HG02973 (cell line): Measurements from ENCODE around the gene CBX8.

Experiments
- ATAC-seq: cut with Tn5 transposase; IDR thresholded peaks from one replicate; pipeline ENCODE4 v1.9.1; 2021; ENCODE audit warnings: moderate library complexity; ENCODE audit not compliant: unreplicated experiment

Gene CBX8

GRCh38 chr17:79821331-79822095, 24.6 kb upstream of the CBX8 start:
- ATAC-seq: no peak

- ATAC-seq: no peak
Measured at GRCh38 chr17:79820959-79821330, 24.1 kb upstream of the CBX8 start.

- ATAC-seq: no peak
Measured at GRCh38 chr17:79819534-79820276, 22.8 kb upstream of the CBX8 start.

- ATAC-seq: no peak
Measured at GRCh38 chr17:79819085-79819484, 22.2 kb upstream of the CBX8 start.

GRCh38 chr17:79818026-79818758, 21.3 kb upstream of the CBX8 start:
- no peak for ATAC-seq

GRCh38 chr17:79815836-79816461, 19.1 kb upstream of the CBX8 start:
- no peak for ATAC-seq

- ATAC-seq: no peak
Measured at GRCh38 chr17:79814974-79815835, 18.3 kb upstream of the CBX8 start.

GRCh38 chr17:79814127-79814973, 17.5 kb upstream of the CBX8 start:
- no peak for ATAC-seq

- no peak for ATAC-seq
Measured at GRCh38 chr17:79813297-79814126, 16.6 kb upstream of the CBX8 start.

GRCh38 chr17:79812353-79813258, 15.7 kb upstream of the CBX8 start:
- no peak for ATAC-seq

- no peak for ATAC-seq
Measured at GRCh38 chr17:79811868-79812352, 15.0 kb upstream of the CBX8 start.

GRCh38 chr17:79811011-79811867, 14.4 kb upstream of the CBX8 start:
- no peak for ATAC-seq

- peak; percentile 60 for ATAC-seq
Measured at GRCh38 chr17:79810130-79811010, 13.5 kb upstream of the CBX8 start.

- ATAC-seq: no peak
Measured at GRCh38 chr17:79809530-79810129, 12.8 kb upstream of the CBX8 start.
